ENCODE measurements around the gene CYCS.
"Not testable (repeated sequence)": the region's sequence is repeated elsewhere in the genome, so short reads cannot be mapped to it uniquely, and the experiment has no call there.

The CYCS gene

DNA sequence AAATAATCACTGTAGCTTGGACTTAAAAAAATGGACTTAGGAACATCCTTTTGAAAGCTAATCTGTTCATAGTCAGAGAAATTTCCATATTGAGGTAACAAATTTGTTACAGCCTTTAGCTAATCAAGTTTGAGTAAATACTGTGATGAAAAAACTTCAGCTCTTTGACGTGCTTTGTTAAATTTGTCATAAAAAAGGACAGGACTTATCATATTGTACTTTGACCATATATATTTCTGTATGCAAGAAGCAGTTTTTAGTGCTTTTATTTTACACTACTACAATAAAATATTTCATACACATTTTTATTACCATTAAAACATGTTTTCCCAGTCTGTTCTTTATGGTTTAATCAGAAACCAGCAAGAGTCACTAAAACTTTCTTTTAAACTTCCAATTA, 14.5 kb upstream of the CYCS start:
- Histone ChIP-seq H3K4me1 (ENCODE audit: insufficient read depth, low read length) (no peaks in the 10 kb centered on the region), H2AFZ (ENCODE audit: low read depth, low read length) (no peak overlapping the region), H3K4me3 (ENCODE audit: low read length) (no peak overlapping the region), H3K36me3 (ENCODE audit: insufficient read depth, low read length) (no peaks in the 10 kb centered on the region), H3K27me3 (ENCODE audit: insufficient read depth, low read length) (no peaks in the 10 kb centered on the region), H3K9me3 (ENCODE audit: low read length) (no peaks in the 10 kb centered on the region)

DNA sequence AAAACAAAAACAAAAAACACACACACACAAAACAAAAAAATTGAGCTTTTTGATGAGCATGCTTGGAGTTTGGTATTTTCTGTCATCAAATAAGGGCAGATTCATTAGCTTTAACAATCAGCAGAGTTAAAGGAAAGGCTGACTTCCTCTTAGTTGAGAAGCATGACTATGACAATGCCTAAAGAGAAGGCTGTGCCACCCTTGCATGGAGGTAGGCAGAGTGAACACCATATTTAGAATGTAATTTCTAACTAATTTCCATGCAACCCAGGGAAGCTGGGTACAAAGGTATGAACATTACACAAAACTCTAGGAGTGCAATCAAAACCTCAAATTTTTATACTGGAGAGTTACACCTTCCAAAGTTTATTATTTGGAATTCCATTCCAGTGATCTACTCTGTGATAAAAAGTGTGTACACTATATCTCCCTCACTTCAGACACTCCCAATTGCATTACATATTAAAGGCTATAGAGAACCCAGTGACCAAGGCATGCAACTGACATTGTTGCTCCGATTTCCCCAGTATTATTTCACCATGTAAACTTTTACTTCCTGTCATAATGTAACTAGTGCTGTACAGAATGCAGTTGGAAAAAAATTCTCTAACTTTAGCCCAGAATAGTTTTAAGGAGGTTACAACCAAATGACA, 9.4 kb upstream of the CYCS start:
- H3K4me1 ChIP-seq (ENCODE audit: insufficient read depth, low read length): no peaks in the 10 kb centered on the region
- H3K27me3 ChIP-seq (ENCODE audit: insufficient read depth, low read length): no peaks in the 10 kb centered on the region
- H3K36me3 ChIP-seq (ENCODE audit: insufficient read depth, low read length): no peaks in the 10 kb centered on the region
- H2AFZ ChIP-seq (ENCODE audit: low read depth, low read length): no peak overlapping the region
- no peaks in the 10 kb centered on the region for H3K9me3 ChIP-seq (ENCODE audit: low read length)
- no peak overlapping the region for H3K4me3 ChIP-seq (ENCODE audit: low read length)

DNA sequence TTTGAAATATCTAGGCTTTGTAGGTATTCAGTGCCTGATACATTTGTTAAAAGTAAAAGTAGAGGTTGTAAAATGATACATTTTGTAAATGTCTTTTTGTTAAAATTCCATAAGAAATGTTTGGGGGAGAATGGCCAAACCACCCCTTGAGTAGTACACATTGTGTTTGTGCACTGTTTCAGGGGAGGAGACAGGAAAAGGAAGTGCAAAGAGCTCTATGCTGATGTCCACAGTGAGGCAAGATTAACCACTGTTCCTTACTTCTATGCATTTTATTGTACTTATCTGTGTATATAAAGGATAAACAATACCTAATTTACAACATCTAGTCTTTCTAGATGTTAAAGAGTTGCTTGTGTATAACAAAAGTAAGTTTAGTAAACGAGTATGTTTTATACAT, 7.4 kb upstream of the CYCS start:
- H2AFZ ChIP-seq (ENCODE audit: low read depth, low read length): no peak overlapping the region
- H3K27me3 ChIP-seq (ENCODE audit: insufficient read depth, low read length): no peaks in the 10 kb centered on the region
- H3K4me3 ChIP-seq (ENCODE audit: low read length): no peak overlapping the region
- H3K9me3 ChIP-seq (ENCODE audit: low read length): no peaks in the 10 kb centered on the region
- H3K36me3 ChIP-seq (ENCODE audit: insufficient read depth, low read length): no peaks in the 10 kb centered on the region
- no peaks in the 10 kb centered on the region for H3K4me1 ChIP-seq (ENCODE audit: insufficient read depth, low read length)

DNA sequence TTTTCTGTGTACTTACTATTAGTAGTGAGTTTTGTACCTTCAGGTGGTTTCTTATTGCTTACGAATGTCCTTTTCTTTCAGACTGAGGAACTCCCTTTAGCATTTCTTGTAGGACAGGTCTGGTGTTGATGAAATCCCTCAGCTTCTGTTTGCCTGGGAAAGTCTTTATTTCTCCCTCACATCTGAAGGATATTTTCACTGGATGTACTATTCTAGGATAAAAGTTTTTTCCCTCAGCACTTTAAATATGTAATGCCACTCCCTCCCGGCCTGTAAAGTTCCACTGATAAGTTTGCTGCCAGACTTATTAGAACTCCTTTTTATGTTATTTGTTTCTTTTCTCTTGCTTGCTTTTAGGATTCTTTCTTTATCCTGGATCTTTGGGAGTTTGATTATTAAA, 1.7 kb upstream of the CYCS start:
- Histone ChIP-seq H3K9me3 (ENCODE audit: low read length) (no peaks in the 10 kb centered on the region), H3K4me1 (ENCODE audit: insufficient read depth, low read length) (peaks cover 5% of the 10 kb centered on the region), H3K27me3 (ENCODE audit: insufficient read depth, low read length) (no peaks in the 10 kb centered on the region), H3K36me3 (ENCODE audit: insufficient read depth, low read length) (peaks cover 9% of the 10 kb centered on the region), H2AFZ (ENCODE audit: low read depth, low read length) (no peak overlapping the region), H3K4me3 (ENCODE audit: low read length) (no peak overlapping the region)

DNA sequence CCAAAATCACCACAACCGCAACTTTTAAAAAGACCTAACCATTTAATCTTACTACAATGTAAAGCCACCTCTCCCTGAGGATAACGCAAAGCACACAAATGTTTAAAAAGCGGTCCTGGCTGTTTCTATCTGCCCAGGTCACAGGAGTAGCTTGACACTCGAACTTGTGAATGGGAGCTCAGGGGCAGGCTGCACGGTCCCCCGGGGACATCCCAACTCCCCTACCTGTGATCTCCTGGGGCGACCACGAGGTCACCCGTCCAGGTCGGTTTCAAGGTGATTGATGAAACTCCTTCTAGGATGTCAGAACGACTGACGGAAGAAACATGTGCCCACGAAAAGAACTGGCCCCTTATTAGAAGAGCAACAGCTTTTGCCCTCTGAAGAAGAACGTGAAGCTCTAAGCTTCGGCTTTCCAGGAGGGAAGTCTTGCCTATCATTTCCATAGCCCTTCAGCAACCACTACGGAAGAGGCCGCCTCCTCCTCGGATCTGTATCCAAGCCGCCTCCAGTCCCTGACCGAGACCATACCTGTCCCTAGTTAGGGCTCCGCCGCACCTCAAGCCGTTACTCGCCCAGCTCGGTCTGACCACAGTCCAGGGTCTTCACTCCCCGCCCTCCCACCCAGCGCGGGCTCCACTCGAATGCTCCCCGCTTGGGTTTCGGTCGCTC, 459 bp downstream of the CYCS start:
- Histone ChIP-seq H2AFZ (ENCODE audit: low read depth, low read length) (no peak overlapping the region), H3K36me3 (ENCODE audit: insufficient read depth, low read length) (peaks cover 30% of the 10 kb centered on the region), H3K9me3 (ENCODE audit: low read length) (no peaks in the 10 kb centered on the region), H3K4me3 (ENCODE audit: low read length) (peak overlapping the region; percentile 59), H3K27me3 (ENCODE audit: insufficient read depth, low read length) (no peaks in the 10 kb centered on the region), H3K4me1 (ENCODE audit: insufficient read depth, low read length) (peaks cover 5% of the 10 kb centered on the region)

DNA sequence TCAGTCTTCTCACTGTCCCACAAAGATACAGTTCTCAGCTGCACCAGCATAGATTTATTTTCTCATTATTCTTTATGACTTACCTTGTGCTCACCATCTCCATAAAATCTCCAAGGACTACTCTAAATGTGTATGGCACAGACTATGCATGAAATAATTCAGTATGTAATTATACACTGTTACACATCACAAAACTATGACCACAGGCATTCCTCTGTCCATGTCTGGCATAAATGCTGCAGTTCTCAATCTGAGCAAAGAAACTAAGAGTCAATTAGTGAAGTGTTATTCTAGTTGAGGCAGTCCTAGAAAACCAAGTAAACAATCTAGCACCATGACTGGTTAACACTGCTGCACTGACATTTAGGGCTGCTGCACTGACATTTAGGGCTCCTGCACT, 2.7 kb downstream of the CYCS start:
- Histone ChIP-seq H3K4me3 (ENCODE audit: low read length) (no peak overlapping the region), H2AFZ (ENCODE audit: low read depth, low read length) (no peak overlapping the region), H3K9me3 (ENCODE audit: low read length) (no peaks in the 10 kb centered on the region)

DNA sequence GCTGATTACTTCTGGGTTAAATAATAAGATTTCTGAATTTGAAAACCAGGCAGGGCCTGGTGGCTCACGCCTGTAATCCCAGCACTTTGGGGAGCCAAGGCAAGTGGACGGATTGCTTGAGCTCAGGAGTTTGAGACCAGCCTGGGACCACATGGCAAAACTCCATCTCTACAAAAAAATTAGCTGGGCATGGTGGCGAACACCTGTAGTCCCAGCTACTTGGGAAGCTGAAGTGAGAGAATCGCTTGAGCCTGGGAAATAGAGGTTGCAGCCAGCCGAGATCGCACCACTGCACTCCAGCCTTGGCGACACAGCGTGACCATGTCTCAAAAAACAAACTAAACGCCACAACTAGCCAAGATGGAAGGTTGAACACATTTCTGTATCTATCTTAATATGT, 3.5 kb downstream of the CYCS start:
- no peaks in the 10 kb centered on the region for H3K9me3 ChIP-seq (ENCODE audit: low read length)
- H2AFZ ChIP-seq (ENCODE audit: low read depth, low read length): no peak overlapping the region
- H3K27me3 ChIP-seq (ENCODE audit: insufficient read depth, low read length): no peaks in the 10 kb centered on the region
- no peak overlapping the region for H3K4me3 ChIP-seq (ENCODE audit: low read length)
- H3K4me1 ChIP-seq (ENCODE audit: insufficient read depth, low read length): peaks cover 5% of the 10 kb centered on the region
- peaks cover 33% of the 10 kb centered on the region for H3K36me3 ChIP-seq (ENCODE audit: insufficient read depth, low read length)

More for the DNA sequence above, 2.7 kb downstream of the CYCS start:
- H3K36me3 ChIP-seq (ENCODE audit: insufficient read depth, low read length): peaks cover 33% of the 10 kb centered on the region
- no peaks in the 10 kb centered on the region for H3K27me3 ChIP-seq (ENCODE audit: insufficient read depth, low read length)
- H3K4me1 ChIP-seq (ENCODE audit: insufficient read depth, low read length): peaks cover 5% of the 10 kb centered on the region

DNA sequence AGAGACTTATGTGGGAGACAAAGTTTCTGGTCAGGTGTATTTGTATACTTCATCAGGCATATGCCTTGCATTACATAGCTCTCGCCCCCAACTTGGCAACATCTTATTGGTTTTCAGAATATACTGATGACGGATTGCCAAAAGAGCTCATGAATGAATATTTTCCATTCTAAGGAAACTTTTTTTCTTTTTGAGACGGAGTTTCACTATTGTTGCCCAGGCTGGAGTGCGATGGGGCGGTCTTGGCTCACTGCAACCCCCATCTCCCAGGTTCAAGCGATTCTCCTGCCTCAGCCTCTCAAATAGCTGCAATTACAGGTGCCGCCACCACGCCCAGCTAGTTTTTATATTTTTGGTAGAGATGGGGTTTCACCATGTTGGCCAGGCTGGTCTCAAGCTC, 6.0 kb downstream of the CYCS start:
- Histone ChIP-seq H3K36me3 (ENCODE audit: insufficient read depth, low read length) (peaks cover 33% of the 10 kb centered on the region), H3K27me3 (ENCODE audit: insufficient read depth, low read length) (no peaks in the 10 kb centered on the region), H2AFZ (ENCODE audit: low read depth, low read length) (no peak overlapping the region), H3K9me3 (ENCODE audit: low read length) (no peaks in the 10 kb centered on the region), H3K4me1 (ENCODE audit: insufficient read depth, low read length) (peaks cover 4% of the 10 kb centered on the region), H3K4me3 (ENCODE audit: low read length) (no peak overlapping the region)

DNA sequence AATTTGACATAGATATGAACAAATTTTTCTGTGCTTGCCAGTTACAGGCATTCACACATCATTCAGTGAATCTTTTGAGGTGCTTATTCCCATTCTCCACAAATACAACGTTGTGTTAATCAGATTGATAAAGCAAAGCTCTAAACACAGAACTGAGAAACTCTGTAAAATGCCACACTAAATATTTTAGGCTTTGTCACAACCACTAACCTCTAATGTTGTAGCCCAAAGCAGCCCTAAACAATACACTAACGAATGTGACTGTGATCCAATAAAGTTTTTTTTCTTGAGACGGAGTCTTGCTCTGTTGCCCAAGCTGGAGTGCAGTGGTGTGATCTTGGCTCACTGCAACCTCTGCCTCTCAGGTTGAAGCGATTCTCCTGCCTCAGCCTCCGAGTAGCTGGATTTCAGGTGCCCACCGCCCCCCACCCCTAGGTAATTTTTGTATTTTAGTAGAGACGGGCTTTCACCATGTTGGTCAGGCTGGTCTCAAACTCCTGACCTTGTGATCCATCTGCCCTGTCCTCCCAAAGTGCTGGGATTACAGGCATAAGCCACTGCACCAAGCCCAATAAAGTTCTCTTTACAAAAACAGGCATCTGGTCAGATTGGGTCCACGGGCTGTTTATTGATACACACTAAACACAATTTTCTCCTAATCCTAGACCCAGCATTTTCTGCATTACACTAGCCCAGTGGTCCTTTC, 6.9 kb downstream of the CYCS start:
- no peaks in the 10 kb centered on the region for H3K4me1 ChIP-seq (ENCODE audit: insufficient read depth, low read length)
- H3K4me3 ChIP-seq (ENCODE audit: low read length): no peak overlapping the region
- no peaks in the 10 kb centered on the region for H3K9me3 ChIP-seq (ENCODE audit: low read length)
- H3K27me3 ChIP-seq (ENCODE audit: insufficient read depth, low read length): no peaks in the 10 kb centered on the region
- no peak overlapping the region for H2AFZ ChIP-seq (ENCODE audit: low read depth, low read length)
- H3K36me3 ChIP-seq (ENCODE audit: insufficient read depth, low read length): peaks cover 33% of the 10 kb centered on the region

DNA sequence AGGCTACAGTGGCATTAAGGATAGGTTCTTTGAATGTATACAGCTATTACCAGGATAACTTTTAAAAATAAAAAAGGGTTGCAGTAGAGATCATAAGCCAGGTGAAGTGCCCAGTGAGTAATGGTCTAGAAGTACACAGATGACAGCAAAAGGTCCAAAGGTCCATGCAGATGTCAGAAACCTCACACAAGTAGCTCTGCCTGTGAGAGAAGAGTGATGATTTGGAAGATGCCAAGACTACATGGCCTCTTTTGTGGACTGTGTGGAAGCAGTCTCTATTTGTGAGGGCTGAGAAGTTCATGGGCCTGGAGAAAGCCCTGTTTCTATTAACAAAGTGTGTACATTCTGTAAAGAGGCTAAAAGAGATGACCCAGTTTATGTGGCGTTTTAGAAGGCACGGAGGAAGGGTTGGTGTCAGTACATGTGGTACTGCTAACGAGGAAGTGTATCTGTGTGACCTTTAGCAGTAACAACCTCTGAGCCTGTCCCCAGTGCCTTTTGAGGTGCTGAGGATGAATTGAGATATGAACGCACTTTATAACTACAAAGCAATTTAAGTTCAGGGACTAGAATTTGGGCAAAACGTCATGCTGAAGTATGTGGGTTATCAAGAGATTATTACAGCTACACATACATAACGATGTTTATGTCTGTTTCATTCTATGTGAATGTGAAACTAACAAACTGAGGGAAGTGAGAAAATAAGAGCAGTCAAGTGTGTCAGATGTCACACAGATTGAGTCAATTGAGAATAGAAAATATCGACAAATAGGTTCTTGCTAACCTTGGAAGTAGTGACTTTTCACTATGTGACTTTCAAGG, 7.6 kb downstream of the CYCS start:
- Histone ChIP-seq H3K27me3 (ENCODE audit: insufficient read depth, low read length) (no peaks in the 10 kb centered on the region), H2AFZ (ENCODE audit: low read depth, low read length) (no peak overlapping the region), H3K4me1 (ENCODE audit: insufficient read depth, low read length) (no peaks in the 10 kb centered on the region), H3K4me3 (ENCODE audit: low read length) (no peak overlapping the region), H3K36me3 (ENCODE audit: insufficient read depth, low read length) (peaks cover 31% of the 10 kb centered on the region), H3K9me3 (ENCODE audit: low read length) (no peaks in the 10 kb centered on the region)

DNA sequence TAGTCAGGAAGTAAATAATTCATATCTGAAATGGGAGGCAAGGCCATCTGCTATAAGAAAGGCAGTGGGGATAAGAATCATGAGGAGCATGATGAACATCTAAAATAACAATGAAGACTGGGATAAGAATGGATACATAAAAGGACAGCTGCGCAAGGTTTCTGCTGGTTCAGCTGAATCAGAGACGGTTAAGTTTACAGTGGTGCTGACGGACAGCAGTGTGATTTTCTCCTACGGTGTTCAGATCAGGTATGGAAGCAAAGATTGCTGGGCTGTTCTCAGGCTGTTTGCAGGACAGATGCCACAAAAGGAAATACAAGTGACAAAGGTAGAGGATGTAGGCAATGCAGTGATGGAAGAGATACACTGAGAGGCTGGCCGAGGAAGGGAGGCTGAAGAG, 8.4 kb downstream of the CYCS start:
- Histone ChIP-seq H3K27me3 (ENCODE audit: insufficient read depth, low read length) (no peaks in the 10 kb centered on the region), H3K9me3 (ENCODE audit: low read length) (no peaks in the 10 kb centered on the region), H3K4me1 (ENCODE audit: insufficient read depth, low read length) (no peaks in the 10 kb centered on the region), H3K4me3 (ENCODE audit: low read length) (no peak overlapping the region), H2AFZ (ENCODE audit: low read depth, low read length) (no peak overlapping the region), H3K36me3 (ENCODE audit: insufficient read depth, low read length) (peaks cover 22% of the 10 kb centered on the region)

DNA sequence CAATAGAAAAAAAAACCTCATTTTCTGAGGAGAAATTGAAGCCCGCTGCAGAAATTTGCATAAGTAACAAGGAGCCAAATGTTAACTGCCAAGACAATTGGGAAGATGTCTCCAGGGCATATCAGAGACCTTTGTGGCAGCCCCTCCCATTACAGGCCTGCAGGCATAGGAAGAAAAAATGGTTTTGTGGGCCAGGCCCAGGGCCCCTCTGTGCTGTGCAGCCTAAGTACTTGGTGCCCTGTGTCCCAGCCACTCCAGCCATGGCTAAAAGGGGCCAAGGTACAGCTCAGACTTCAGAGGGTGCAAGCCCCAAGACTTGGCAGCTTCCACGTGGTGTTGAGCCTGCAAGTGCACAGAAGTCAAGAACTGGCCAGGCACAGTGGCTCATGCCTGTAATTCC, 14.5 kb downstream of the CYCS start:
- H2AFZ ChIP-seq (ENCODE audit: low read depth, low read length); H3K36me3 ChIP-seq (ENCODE audit: insufficient read depth, low read length); H3K4me3 ChIP-seq (ENCODE audit: low read length); H3K9me3 ChIP-seq (ENCODE audit: low read length); H3K4me1 ChIP-seq (ENCODE audit: insufficient read depth, low read length); H3K27me3 ChIP-seq (ENCODE audit: insufficient read depth, low read length): not testable (repeated sequence)

DNA sequence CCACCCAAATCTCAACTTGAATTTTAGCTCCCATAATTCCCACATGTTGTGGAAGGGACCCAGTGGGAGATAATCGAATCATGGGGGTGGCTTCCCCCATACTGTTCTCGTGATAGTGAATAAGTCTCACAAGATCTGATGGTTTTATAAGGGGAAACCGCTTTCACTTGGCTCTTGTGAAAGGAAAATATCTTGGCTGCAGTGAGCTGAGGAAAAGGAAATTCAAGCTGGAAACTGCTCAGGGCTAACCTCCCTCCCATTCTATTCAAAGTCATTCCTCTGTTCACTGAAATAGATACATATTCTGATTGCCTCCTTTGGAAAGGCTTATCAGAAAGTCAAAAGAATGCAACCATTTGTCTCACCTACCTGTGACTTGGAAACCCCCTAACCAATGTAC, 15.8 kb downstream of the CYCS start:
- H3K4me1 ChIP-seq (ENCODE audit: insufficient read depth, low read length): no peaks in the 10 kb centered on the region
- H2AFZ ChIP-seq (ENCODE audit: low read depth, low read length): no peak overlapping the region

More for the DNA sequence above, 15.8 kb downstream of the CYCS start:
- H3K4me3 ChIP-seq (ENCODE audit: low read length): no peak overlapping the region
- H3K9me3 ChIP-seq (ENCODE audit: low read length): peaks cover 4% of the 10 kb centered on the region
- H3K27me3 ChIP-seq (ENCODE audit: insufficient read depth, low read length): no peaks in the 10 kb centered on the region
- no peaks in the 10 kb centered on the region for H3K36me3 ChIP-seq (ENCODE audit: insufficient read depth, low read length)
